ENCODE results near the gene UPF2.

The UPF2 gene

GRCh38 chr10:11959966-11960365 is 82.6 kb downstream of the UPF2 start:
- ChIA-PET POLR2A (no interaction called here), CTCF (interaction anchor here (2.7 kb wide), 1 partner anchor 27 kb away, joined by 16 read pairs; no protein-coding TSS in a partner anchor)
- DNase-seq (ENCODE audit: low read depth, low spot score), result no peak
- H3K4me3 ChIP-seq (ENCODE audit: low read depth, low read length), result no peak overlapping the region
- TF ChIP-seq CTCF (IDR thresholded peaks at IDR 0.05; ENCODE audit: insufficient read depth, low read length, missing control alignments), result no peak

- ChIA-PET CTCF (interaction anchor here (2.7 kb wide), 1 partner anchor 28 kb away, joined by 16 read pairs; no protein-coding TSS in a partner anchor), POLR2A (no interaction called here)
- DNase-seq (ENCODE audit: low read depth, low spot score), result no peak
- no peak overlapping the region for H3K4me3 ChIP-seq (ENCODE audit: low read depth, low read length)
- no peak for TF ChIP-seq CTCF (IDR thresholded peaks at IDR 0.05; ENCODE audit: insufficient read depth, low read length, missing control alignments)
These were observed 83.7 kb downstream of the UPF2 start for GRCh38 chr10:11958956-11959355.

- TF ChIP-seq CTCF (IDR thresholded peaks at IDR 0.05; ENCODE audit: insufficient read depth, low read length, missing control alignments), result no peak
- H3K4me3 ChIP-seq (ENCODE audit: low read depth, low read length), result no peak overlapping the region
- POLR2A ChIA-PET, result no interaction called here
- DNase-seq (ENCODE audit: low read depth, low spot score), result no peak
- CTCF ChIA-PET, result interaction anchor here (0.7 to 1.8 kb wide), 2 partner anchors 35 to 201 kb away, joined by 3 to 10 read pairs; no protein-coding TSS in a partner anchor
These were observed 90.9 kb downstream of the UPF2 start for GRCh38 chr10:11951695-11952094.

- no peak for TF ChIP-seq CTCF (IDR thresholded peaks at IDR 0.05; ENCODE audit: insufficient read depth, low read length, missing control alignments)
- DNase-seq (ENCODE audit: low read depth, low spot score), result no peak
- POLR2A ChIA-PET, result no interaction called here
- H3K4me3 ChIP-seq (ENCODE audit: low read depth, low read length), result no peak overlapping the region
- CTCF ChIA-PET, result no interaction called here
These were observed 92.1 kb downstream of the UPF2 start for GRCh38 chr10:11950325-11951018.

- DNase-seq (ENCODE audit: low read depth, low spot score), result no peak
- no peak overlapping the region for H3K4me3 ChIP-seq (ENCODE audit: low read depth, low read length)
- POLR2A ChIA-PET, result no interaction called here
- TF ChIP-seq CTCF (IDR thresholded peaks at IDR 0.05; ENCODE audit: insufficient read depth, low read length, missing control alignments), result no peak
- CTCF ChIA-PET, result interaction anchor here (0.6 kb wide), 1 partner anchor 38 kb away, joined by 3 read pairs; no protein-coding TSS in a partner anchor
These were observed 93.5 kb downstream of the UPF2 start for GRCh38 chr10:11949152-11949551.

GRCh38 chr10:11946652-11947051 is 96.0 kb downstream of the UPF2 start:
- no peak for DNase-seq (ENCODE audit: low read depth, low spot score)
- H3K4me3 ChIP-seq (ENCODE audit: low read depth, low read length), result no peak overlapping the region
- CTCF ChIA-PET, result interaction anchor here (1.3 kb wide), 1 partner anchor 9 kb away, joined by 5 read pairs; no protein-coding TSS in a partner anchor
- TF ChIP-seq CTCF (IDR thresholded peaks at IDR 0.05; ENCODE audit: insufficient read depth, low read length, missing control alignments), result no peak
- POLR2A ChIA-PET, result no interaction called here
